HepG2 (cell line): Measurements from ENCODE around the gene SERAC1. TPM values are rescaled to one million over a fixed set of nuclear protein-coding genes. Genes with fewer than 3 reads are reported as not detected.

Experiments
- ATAC-seq: fragments of 200-7000 bp; cut with Tn5 transposase; 3 replicates; pipeline ENCODE4 v1.9.1; 2020; ENCODE audit warnings: mild to moderate bottlenecking, moderate library complexity
- BruUV-seq: library from RNA; stranded (reverse); fragments of 400-500 nt; replicated peaks from 2 replicates; lab custom pipeline; 2021; lab: Mats Ljungman, UMichigan
- CTCF ChIA-PET: fragments of 300-600 bp; formaldehyde crosslinking; extraction: SDS; loops from one replicate; lab custom pipeline; 2021; ENCODE audit warnings: low total read pairs, inconsistent platforms, low intra/inter-chr PET ratio; lab: Yijun Ruan, JAX
- POLR2A ChIA-PET: fragments of 350-600 bp; sonication (Branson Sonifier 250); formaldehyde crosslinking; loops from one replicate; lab custom pipeline; 2020; ENCODE audit warnings: antibody characterized with exemption, inconsistent platforms; lab: Yijun Ruan, JAX
- DNase-seq: peaks from one replicate; pipeline ENCODE4 v3.0.0-alpha.2; 2015; ENCODE audit warnings: low spot score
- FAIRE-seq: peaks from 3 replicates; lab custom pipeline; 2011; peaks lifted over from hg19 to GRCh38; lab: Jason Lieb, UNC
- H2AFZ ChIP-seq: one replicate; pipeline ENCODE4 v1.6.1; 2011; ENCODE audit warnings: low read length, inconsistent platforms
- H3K27ac ChIP-seq: fragments of 300-600 bp; 3 replicates; pipeline ENCODE4 v1.8.0; 2011; ENCODE audit warnings: mixed run types, mild to moderate bottlenecking, mixed read lengths, low read length, inconsistent platforms; ENCODE audit not compliant: insufficient read depth; ENCODE audit errors: extremely low read length
- H3K27me3 ChIP-seq, 2 experiments: fragments of 200-600 bp in 1 of 2; 2 replicates in 1 of 2; 3 replicates in 1 of 2; pipeline versions ENCODE4 v1.6.0 to v1.8.0; 2011; ENCODE audit warnings: low read length in 2 of 2, mild to moderate bottlenecking in 2 of 2, moderate library complexity in 2 of 2, inconsistent platforms in 1 of 2; ENCODE audit not compliant: insufficient read depth in 2 of 2, control insufficient read depth in 1 of 2
- H3K36me3 ChIP-seq, 2 experiments: fragments of 200-600 bp in 1 of 2; replicated peaks in 1 of 2; 2 replicates in 1 of 2; 3 replicates in 1 of 2; pipeline versions ENCODE4 v1.5.1 to v1.8.0; 2011; ENCODE audit warnings: low read length in 2 of 2, inconsistent platforms in 1 of 2; ENCODE audit not compliant: insufficient read depth in 2 of 2, control insufficient read depth in 1 of 2
- H3K4me1 ChIP-seq: 2 replicates; pipeline ENCODE4 v1.5.1; 2012; ENCODE audit warnings: low read length, inconsistent platforms; ENCODE audit not compliant: insufficient read depth
- H3K4me2 ChIP-seq: 2 replicates; pipeline ENCODE4 v1.6.0; 2011; ENCODE audit warnings: low read depth, low read length, inconsistent platforms
- H3K4me3 ChIP-seq, 3 experiments: fragments of 200-600 bp in 1 of 3; sonication (generic), shearing (Covaris generic) in 1 of 3; replicated peaks in 1 of 3; 2 replicates each; pipeline ENCODE4 v1.5.1; 2011 to 2016; ENCODE audit warnings: low read length in 3 of 3, inconsistent platforms in 2 of 3, low read depth in 2 of 3, mild to moderate bottlenecking in 2 of 3, control low read depth in 1 of 3, mixed read lengths in 1 of 3; ENCODE audit not compliant: insufficient read depth in 1 of 3
- H3K79me2 ChIP-seq: one replicate; pipeline ENCODE4 v1.6.1; 2011; ENCODE audit warnings: low read length, inconsistent platforms; ENCODE audit not compliant: insufficient read depth
- H3K9ac ChIP-seq: 2 replicates; pipeline ENCODE4 v1.6.0; 2011; ENCODE audit warnings: mild to moderate bottlenecking, low read depth, low read length, inconsistent platforms; ENCODE audit not compliant: insufficient read depth
- H3K9me3 ChIP-seq: 2 replicates; pipeline ENCODE4 v1.5.1; 2012; ENCODE audit warnings: mild to moderate bottlenecking, low read length
- H4K20me1 ChIP-seq: 2 replicates; pipeline ENCODE4 v1.6.0; 2011; ENCODE audit warnings: inconsistent platforms, mild to moderate bottlenecking, low read length, moderate library complexity; ENCODE audit not compliant: insufficient read depth
- ERF ChIP-seq: IDR thresholded peaks from 2 replicates; pipeline ENCODE4 v1.6.1; 2018; ENCODE audit warnings: missing biosample characterization, missing genetic modification reagents
- JARID2 ChIP-seq: sonication (generic); formaldehyde crosslinking; IDR thresholded peaks from 2 replicates; pipeline ENCODE4 v1.8.1; 2023; ENCODE audit warnings: missing genetic modification reagents, inconsistent platforms; ENCODE audit not compliant: insufficient replicate concordance
- U2AF2 ChIP-seq: fragments of 200-400 bp; formaldehyde crosslinking; IDR thresholded peaks from 2 replicates; pipeline ENCODE4 v1.6.1; 2017; ENCODE audit warnings: low read depth, mild to moderate bottlenecking, low read length
- ZFP82 ChIP-seq: sonication (generic); formaldehyde crosslinking; IDR thresholded peaks from 2 replicates; pipeline ENCODE4 v1.5.1; 2020; ENCODE audit warnings: mild to moderate bottlenecking, missing genetic modification reagents, borderline replicate concordance
- ZNF18 ChIP-seq: sonication (generic); formaldehyde crosslinking; IDR thresholded peaks from 2 replicates; pipeline ENCODE4 v1.8.0; 2022; ENCODE audit warnings: mild to moderate bottlenecking, missing genetic modification reagents; ENCODE audit not compliant: insufficient replicate concordance
- ZNF605 ChIP-seq: sonication (generic); formaldehyde crosslinking; IDR thresholded peaks from 2 replicates; pipeline ENCODE4 v1.8.0; 2022; ENCODE audit warnings: mild to moderate bottlenecking, missing genetic modification reagents
- WGBS: methylation state at CpG from one replicate; pipeline ENCODE4 v1.1.6; 2017; ENCODE audit warnings: low lambda C conversion rate; 5-methylcytosine and 5-hydroxymethylcytosine counted together
- in situ Hi-C: cut with HindIII; loops from 2 replicates; pipeline ENCODE4 v1.10.0; 2017; ENCODE audit warnings: low pct_unique_long_range_greater_than_20kb; ENCODE audit not compliant: extremely low pct_ligation_motif_present
- intact Hi-C: fragments of 100-400 bp; cut with micrococcal nuclease; formaldehyde crosslinking; loops from one replicate; pipeline ENCODE4 v1.10.0; 2022; ENCODE audit not compliant: unreplicated experiment
- polyA plus RNA-seq, 8 experiments: library from polyadenylated mRNA; depleted of rRNA in 3 of 8; stranded (reverse) in 7 of 8; unstranded in 1 of 8; fragments of >200 nt; fragmentation: Illumina TruSeq in 4 of 8; extraction: Trizol in 4 of 8; gene quantifications; 2 replicates each; pipeline versions ENCODE4 v1.2.1 to v1.2.3, GENCODE V29; 2011 to 2016; ENCODE audit warnings: low read depth in 4 of 8, missing spikeins in 1 of 8, mixed read lengths in 1 of 8; ENCODE audit not compliant: insufficient read depth in 1 of 8
- total RNA-seq, 5 experiments: library from RNA; depleted of rRNA; stranded (reverse); fragments of >200 nt; fragmentation: Illumina TruSeq; extraction: Trizol; gene quantifications; 2 replicates each; pipeline ENCODE4 v1.2.3, GENCODE V29; 2016; ENCODE audit warnings: low read depth in 1 of 5

SERAC1 gene
- total and polyA plus RNA-seq, 2 of the 13 experiments (the other 11 are each of a cell fraction or from before 2014, with no cell fraction given) = 4.5 to 8.1 TPM

- in situ Hi-C loops = no loop called here
- CTCF ChIA-PET = no interaction called here
- 97% methylated on average over 4 of the region's 4 CpGs for WGBS
These were observed 26.6 kb upstream of the SERAC1 start for GRCh38 chr6:158194487-158195280.

More at GRCh38 chr6:158194487-158195280, 26.6 kb upstream of the SERAC1 start:
- H2AFZ ChIP-seq = no peak overlapping the region
- no peak overlapping the region for H3K9ac ChIP-seq
- DNase-seq (no peak), ATAC-seq (no peak), FAIRE-seq (no peak)
- intact Hi-C loops = no loop called here
- no peaks in the 10 kb centered on the region for H3K79me2 ChIP-seq
- H3K27ac ChIP-seq = no peak overlapping the region
- BruUV-seq = no TSS peak
- POLR2A ChIA-PET = interaction anchor here (2.2 kb wide), 1 partner anchor 11 kb away, joined by 8 read pairs; no protein-coding TSS in a partner anchor
- H4K20me1 ChIP-seq = no peaks in the 10 kb centered on the region
- peaks cover 15% of the 10 kb centered on the region for H3K4me1 ChIP-seq
- no peaks in the 10 kb centered on the region for H3K27me3 ChIP-seq
- no peaks in the 10 kb centered on the region for H3K9me3 ChIP-seq
- no peak overlapping the region for H3K4me3 ChIP-seq
- no peak overlapping the region for H3K4me2 ChIP-seq
- H3K36me3 ChIP-seq = peaks cover 5 to 14% of the 10 kb centered on the region in 2 experiments; a peak in 3 of 5 replicates
- TF ChIP-seq ZFP82 (CRISPR knock-in tag) (no peak), ZNF18 (CRISPR knock-in tag) (no peak), ERF (CRISPR knock-in tag) (no peak), U2AF2 (no peak), ZNF605 (no peak), JARID2 (CRISPR knock-in tag) (no peak)
